HepG2 (cell line): Measurements from ENCODE around the gene UBR1. TPM values are rescaled to one million over a fixed set of nuclear protein-coding genes. Genes with fewer than 3 reads are reported as not detected.

Source experiments
- GATAD1 ChIP-seq: IDR thresholded peaks from 2 replicates; pipeline ENCODE4 v1.6.1; 2016; ENCODE audit warnings: missing genetic modification reagents, missing compliant biosample characterization
- GLMP ChIP-seq: sonication (generic); formaldehyde crosslinking; IDR thresholded peaks from 2 replicates; pipeline ENCODE4 v1.9.0; 2021; ENCODE audit warnings: missing genetic modification reagents, mild to moderate bottlenecking, borderline replicate concordance
- HDAC1 ChIP-seq: sonication (generic); formaldehyde crosslinking; IDR thresholded peaks from 2 replicates; pipeline ENCODE4 v1.5.1; 2020; ENCODE audit warnings: mild to moderate bottlenecking, missing genetic modification reagents
- HMG20A ChIP-seq: IDR thresholded peaks from 2 replicates; pipeline ENCODE4 v1.6.1; 2016; ENCODE audit warnings: borderline replicate concordance
- KLF9 ChIP-seq: IDR thresholded peaks from 2 replicates; pipeline ENCODE4 v1.6.1; 2016; ENCODE audit warnings: low read depth
- KMT2B ChIP-seq: IDR thresholded peaks from 2 replicates; pipeline ENCODE4 v1.6.1; 2016; ENCODE audit warnings: missing genetic modification reagents, missing compliant biosample characterization
- MIER2 ChIP-seq: IDR thresholded peaks from 2 replicates; pipeline ENCODE4 v1.6.1; 2016; ENCODE audit warnings: missing biosample characterization, missing genetic modification reagents
- MTF1 ChIP-seq: sonication (generic); formaldehyde crosslinking; IDR thresholded peaks from 2 replicates; pipeline ENCODE4 v1.5.0; 2020; ENCODE audit warnings: missing genetic modification reagents
- NCOR1 ChIP-seq: fragments of 200-600 bp; sonication (generic); IDR thresholded peaks from 2 replicates; pipeline ENCODE4 v1.7.0; 2017; ENCODE audit warnings: antibody characterized with exemption, low read length, borderline replicate concordance
- NFYC ChIP-seq: IDR thresholded peaks from 2 replicates; pipeline ENCODE4 v1.6.1; 2016; ENCODE audit warnings: missing genetic modification reagents, missing compliant biosample characterization
- SOX6 ChIP-seq, 2 experiments: fragments of 450-650 bp in 1 of 2; sonication (generic) in 1 of 2; formaldehyde crosslinking in 1 of 2; IDR thresholded peaks; 2 replicates each; pipeline versions ENCODE4 v1.4.0 to v1.6.1; 2017 to 2020; ENCODE audit warnings: antibody characterized with exemption in 1 of 2, mild to moderate bottlenecking in 1 of 2, missing genetic modification reagents in 1 of 2
- SP1 ChIP-seq, 2 experiments: fragments of 450-650 bp in 1 of 2; sonication (generic) in 1 of 2; formaldehyde crosslinking in 1 of 2; IDR thresholded peaks; 2 replicates each; pipeline versions ENCODE4 v1.4.0 to v1.6.1; 2016 to 2020; ENCODE audit warnings: missing genetic modification reagents in 1 of 2
- SRSF1 ChIP-seq: fragments of 200-400 bp; formaldehyde crosslinking; optimal IDR thresholded peaks from 2 replicates; pipeline ENCODE3; 2017; ENCODE audit warnings: mild to moderate bottlenecking, low read depth, low read length, moderate library complexity
- TCF12 ChIP-seq, 2 experiments: fragments of 450-650 bp in 1 of 2; sonication (generic) in 1 of 2; formaldehyde crosslinking in 1 of 2; IDR thresholded peaks; 2 replicates each; pipeline versions ENCODE4 v1.6.1 to v1.8.0; 2017 to 2022; ENCODE audit warnings: antibody characterized with exemption in 1 of 2, mild to moderate bottlenecking in 1 of 2, missing genetic modification reagents in 1 of 2, moderate library complexity in 1 of 2
- THYN1 ChIP-seq: sonication (generic); formaldehyde crosslinking; IDR thresholded peaks from 2 replicates; pipeline ENCODE4 v1.8.1; 2023; ENCODE audit warnings: low read depth, mild to moderate bottlenecking, moderate library complexity, missing genetic modification reagents, borderline replicate concordance
- ZNF275 ChIP-seq: sonication (generic); formaldehyde crosslinking; IDR thresholded peaks from 2 replicates; pipeline ENCODE4 v1.8.0; 2022; ENCODE audit warnings: missing genetic modification reagents, mild to moderate bottlenecking, inconsistent platforms, borderline replicate concordance
- ZNF605 ChIP-seq: sonication (generic); formaldehyde crosslinking; IDR thresholded peaks from 2 replicates; pipeline ENCODE4 v1.8.0; 2022; ENCODE audit warnings: mild to moderate bottlenecking, missing genetic modification reagents
- ZSCAN30 ChIP-seq: sonication (generic); formaldehyde crosslinking; IDR thresholded peaks from 2 replicates; pipeline ENCODE4 v1.5.0; 2020; ENCODE audit warnings: mild to moderate bottlenecking, missing genetic modification reagents
- polyA plus RNA-seq, 8 experiments: library from polyadenylated mRNA; depleted of rRNA in 3 of 8; stranded (reverse) in 7 of 8; unstranded in 1 of 8; fragments of >200 nt; fragmentation: Illumina TruSeq in 4 of 8; extraction: Trizol in 4 of 8; gene quantifications; 2 replicates each; pipeline versions ENCODE4 v1.2.1 to v1.2.3, GENCODE V29; 2011 to 2016; ENCODE audit warnings: low read depth in 4 of 8, missing spikeins in 1 of 8, mixed read lengths in 1 of 8; ENCODE audit not compliant: insufficient read depth in 1 of 8
- total RNA-seq, 5 experiments: library from RNA; depleted of rRNA; stranded (reverse); fragments of >200 nt; fragmentation: Illumina TruSeq; extraction: Trizol; gene quantifications; 2 replicates each; pipeline ENCODE4 v1.2.3, GENCODE V29; 2016; ENCODE audit warnings: low read depth in 1 of 5
- TF ChIP-seq, protein P1 (sequence below): sonication (generic); formaldehyde crosslinking; IDR thresholded peaks from 2 replicates; pipeline ENCODE4 v1.4.0; 2020; ENCODE audit warnings: mild to moderate bottlenecking, missing genetic modification reagents

UBR1 gene
- total and polyA plus RNA-seq, 2 of the 13 experiments (the other 11 are each of a cell fraction or from before 2014, with no cell fraction given) = 6.4 to 18.0 TPM

DNA sequence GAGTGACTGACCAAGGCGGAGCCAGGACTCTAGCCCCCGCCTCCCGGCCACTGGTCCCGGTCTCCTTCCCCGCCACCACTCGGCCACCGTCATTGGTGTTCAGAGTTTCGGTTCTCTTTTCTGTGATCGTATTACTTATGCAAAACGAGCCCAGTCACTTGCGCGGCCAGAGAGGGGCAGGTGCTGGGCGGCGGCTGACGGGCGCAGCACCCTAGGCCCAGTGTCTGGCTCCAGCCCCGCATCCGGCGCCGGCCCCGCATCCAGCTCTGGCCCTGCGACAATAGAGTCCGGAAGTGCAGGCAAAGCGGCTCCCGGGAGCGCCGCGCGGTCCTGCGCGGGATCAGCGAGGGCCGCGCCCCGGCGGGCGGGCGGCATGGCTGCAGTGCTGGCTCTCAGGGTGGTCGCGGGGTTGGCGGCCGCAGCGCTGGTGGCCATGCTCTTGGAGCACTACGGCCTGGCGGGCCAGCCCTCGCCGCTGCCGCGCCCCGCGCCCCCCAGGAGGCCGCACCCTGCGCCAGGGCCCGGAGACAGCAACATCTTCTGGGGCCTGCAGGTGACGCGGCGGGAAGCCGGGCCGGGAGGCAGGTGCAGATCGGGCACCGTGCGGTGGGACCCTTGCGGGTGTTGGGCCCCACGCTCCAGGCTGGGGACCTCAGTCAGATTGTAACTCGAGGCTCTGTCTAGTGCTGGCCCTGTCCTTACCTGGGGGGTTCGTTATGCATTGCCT lies 27.8 kb upstream of the UBR1 start, which contains the start of gene TMEM62 (continued):
- TF ChIP-seq SOX6 (IDR thresholded peaks at IDR 0.05) (no peak), SOX6 (CRISPR knock-in tag; IDR thresholded peaks at IDR 0.05) (peak; percentile 51; the same call in 1 of the 2 replicates), SRSF1 (peak; percentile 54), ZNF605 (CRISPR knock-in tag) (peak; percentile 70; the same call in 1 of the 2 replicates), SP1 (IDR thresholded peaks at IDR 0.05) (no peak), SP1 (CRISPR knock-in tag; IDR thresholded peaks at IDR 0.05) (no peak), KLF9 (CRISPR knock-in tag) (0 out of 2 replicates have a peak, but pooled peaks have one; percentile 38), GLMP (CRISPR knock-in tag) (no peak), HMG20A (CRISPR knock-in tag) (no peak), NCOR1 (no peak), ZSCAN30 (CRISPR knock-in tag) (no peak), GATAD1 (CRISPR knock-in tag) (peak; percentile 42; the same call in 1 of the 2 replicates), MIER2 (no peak), ZNF275 (CRISPR knock-in tag) (peak; percentile 64), HDAC1 (CRISPR knock-in tag) (peak; percentile 69), KMT2B (CRISPR knock-in tag) (peak; percentile 75), NFYC (CRISPR knock-in tag) (0 out of 2 replicates have a peak, but pooled peaks have one; percentile 25), TCF12 (IDR thresholded peaks at IDR 0.05) (no peak), TCF12 (CRISPR knock-in tag; IDR thresholded peaks at IDR 0.05) (peak; percentile 48; the same call in 1 of the 2 replicates), MTF1 (CRISPR knock-in tag) (0 out of 2 replicates have a peak, but pooled peaks have one; percentile 21), THYN1 (no peak)
- TF ChIP-seq, protein P1, sequence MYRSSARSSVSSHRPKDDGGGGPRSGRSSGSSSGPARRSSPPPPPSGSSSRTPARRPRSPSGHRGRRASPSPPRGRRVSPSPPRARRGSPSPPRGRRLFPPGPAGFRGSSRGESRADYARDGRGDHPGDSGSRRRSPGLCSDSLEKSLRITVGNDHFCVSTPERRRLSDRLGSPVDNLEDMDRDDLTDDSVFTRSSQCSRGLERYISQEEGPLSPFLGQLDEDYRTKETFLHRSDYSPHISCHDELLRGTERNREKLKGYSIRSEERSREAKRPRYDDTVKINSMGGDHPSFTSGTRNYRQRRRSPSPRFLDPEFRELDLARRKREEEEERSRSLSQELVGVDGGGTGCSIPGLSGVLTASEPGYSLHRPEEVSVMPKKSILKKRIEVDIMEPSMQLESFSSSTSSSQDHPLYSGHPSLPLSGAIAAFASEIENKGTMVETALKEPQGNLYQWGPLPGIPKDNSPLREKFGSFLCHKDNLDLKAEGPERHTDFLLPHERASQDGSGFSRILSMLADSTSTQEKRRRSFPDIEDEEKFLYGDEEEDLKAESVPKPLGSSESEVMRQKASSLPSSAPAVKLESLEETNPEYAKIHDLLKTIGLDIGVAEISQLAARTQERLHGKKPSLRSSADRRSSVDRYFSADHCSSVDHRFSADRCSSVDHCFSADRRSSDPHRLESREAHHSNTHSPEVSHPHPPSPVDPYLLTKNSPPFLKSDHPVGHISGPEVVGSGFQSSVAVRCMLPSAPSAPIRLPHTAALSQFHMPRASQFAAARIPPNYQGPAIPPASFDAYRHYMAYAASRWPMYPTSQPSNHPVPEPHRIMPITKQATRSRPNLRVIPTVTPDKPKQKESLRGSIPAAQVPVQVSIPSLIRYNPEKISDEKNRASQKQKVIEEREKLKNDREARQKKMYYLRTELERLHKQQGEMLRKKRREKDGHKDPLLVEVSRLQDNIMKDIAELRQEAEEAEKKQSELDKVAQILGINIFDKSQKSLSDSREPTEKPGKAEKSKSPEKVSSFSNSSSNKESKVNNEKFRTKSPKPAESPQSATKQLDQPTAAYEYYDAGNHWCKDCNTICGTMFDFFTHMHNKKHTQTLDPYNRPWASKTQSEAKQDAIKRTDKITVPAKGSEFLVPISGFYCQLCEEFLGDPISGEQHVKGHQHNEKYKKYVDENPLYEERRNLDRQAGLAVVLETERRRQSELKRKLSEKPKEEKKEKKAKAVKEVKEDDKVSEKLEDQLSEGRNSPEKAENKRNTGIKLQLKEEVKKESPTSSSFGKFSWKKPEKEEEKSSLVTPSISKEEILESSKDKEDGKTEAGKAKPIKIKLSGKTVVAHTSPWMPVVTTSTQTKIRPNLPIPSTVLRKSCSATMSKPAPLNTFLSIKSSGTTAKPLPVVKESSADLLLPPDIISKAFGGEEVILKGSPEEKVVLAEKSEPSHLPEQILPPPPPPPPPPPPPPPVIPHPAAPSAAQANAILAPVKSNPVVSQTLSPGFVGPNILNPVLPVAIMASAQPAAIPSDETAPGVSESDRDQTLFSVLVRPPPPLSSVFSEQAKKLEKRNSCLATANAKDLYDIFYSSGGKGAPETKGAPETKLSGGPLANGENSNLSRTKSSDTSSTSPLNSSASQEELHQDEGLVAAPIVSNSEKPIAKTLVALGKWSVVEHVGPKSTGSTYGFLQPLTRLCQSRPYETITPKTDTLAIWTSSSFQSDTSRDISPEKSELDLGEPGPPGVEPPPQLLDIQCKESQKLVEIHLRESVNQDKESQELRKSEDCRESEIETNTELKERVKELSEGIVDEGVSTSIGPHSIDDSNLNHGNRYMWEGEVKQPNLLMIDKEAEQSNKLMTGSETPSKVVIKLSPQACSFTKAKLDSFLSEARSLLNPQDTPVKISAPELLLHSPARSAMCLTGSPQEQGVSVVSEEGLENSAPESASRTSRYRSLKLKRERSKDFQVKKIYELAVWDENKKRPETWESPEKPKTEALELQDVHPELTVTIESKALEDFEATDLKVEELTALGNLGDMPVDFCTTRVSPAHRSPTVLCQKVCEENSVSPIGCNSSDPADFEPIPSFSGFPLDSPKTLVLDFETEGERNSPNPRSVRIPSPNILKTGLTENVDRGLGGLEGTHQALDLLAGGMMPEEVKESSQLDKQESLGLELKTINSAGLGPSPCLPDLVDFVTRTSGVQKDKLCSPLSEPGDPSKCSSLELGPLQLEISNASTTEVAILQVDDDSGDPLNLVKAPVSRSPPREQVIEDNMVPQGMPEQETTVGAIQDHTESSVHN = no peak
